Activated T-cell treated with anti-CD3 and anti-CD28 coated beads for 4 hours (primary cell): ENCODE data around the gene CCT3.
A peak's percentile ranks its signal among the peaks of the same experiment; 100 is the strongest.
"Not testable (repeated sequence)": the region's sequence is repeated elsewhere in the genome, so short reads cannot be mapped to it uniquely, and the experiment has no call there.

ENCODE experiments used
- DNase-seq: peaks from one replicate; pipeline ENCODE4 v3.0.0-alpha.2; 2020

CCT3 gene

DNA sequence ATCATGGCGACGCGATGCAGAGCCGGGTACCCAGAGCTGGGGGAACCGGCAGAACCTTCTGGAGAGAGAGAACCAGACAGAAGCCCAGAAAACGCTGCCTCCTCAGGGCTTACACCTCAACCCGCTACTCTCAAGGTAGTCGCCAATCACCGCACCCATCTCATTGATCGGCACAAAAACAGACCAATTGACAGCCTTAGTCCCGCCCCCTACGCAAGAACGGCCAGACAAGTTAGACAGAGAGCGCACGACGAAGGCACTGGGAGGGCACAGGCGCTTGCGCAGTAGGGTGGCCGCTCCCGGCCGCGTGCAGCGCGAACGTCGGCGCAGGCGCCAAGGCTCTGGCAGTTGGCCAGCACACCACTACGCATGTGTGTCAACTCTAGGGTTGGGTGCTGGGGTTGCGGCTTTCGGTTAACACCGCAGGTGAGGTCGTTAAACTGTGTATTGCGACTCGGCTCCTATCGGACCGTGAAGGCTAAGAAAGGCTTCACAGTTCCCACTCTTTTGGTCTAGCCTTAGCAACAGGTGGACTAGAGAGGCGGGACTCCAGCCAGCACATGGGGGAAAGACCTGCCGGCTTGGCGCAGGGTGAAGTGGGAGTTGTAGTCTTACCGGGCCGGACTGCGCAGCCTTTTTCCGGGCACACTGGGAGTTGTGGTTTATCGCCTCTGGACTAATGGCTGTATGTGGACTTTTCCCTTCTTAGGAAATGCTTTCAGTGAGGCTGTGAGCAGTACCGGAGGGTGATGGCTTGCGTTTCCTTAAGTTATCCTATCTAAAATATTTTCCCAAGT, at the start of gene CCT3, which contains the start of gene TSACC:
CCT3 (minus strand) TSS at position 113 of the 797 bp plus-strand sequence; CDS start at position 5, 108 bp downstream.
TSACC (plus strand) TSS at position 347 of the 797 bp plus-strand sequence. CDS start 1,232 bp downstream, outside the sequence.
- peak; percentile 99 for DNase-seq

- no peak for DNase-seq
Observed at GRCh38 chr1:156387870-156388173, 49.7 kb upstream of the CCT3 start.

- DNase-seq = no peak
Observed at GRCh38 chr1:156386949-156387869, 49.1 kb upstream of the CCT3 start.

- DNase-seq = no peak
Observed at GRCh38 chr1:156386134-156386901, 48.2 kb upstream of the CCT3 start.

DNA sequence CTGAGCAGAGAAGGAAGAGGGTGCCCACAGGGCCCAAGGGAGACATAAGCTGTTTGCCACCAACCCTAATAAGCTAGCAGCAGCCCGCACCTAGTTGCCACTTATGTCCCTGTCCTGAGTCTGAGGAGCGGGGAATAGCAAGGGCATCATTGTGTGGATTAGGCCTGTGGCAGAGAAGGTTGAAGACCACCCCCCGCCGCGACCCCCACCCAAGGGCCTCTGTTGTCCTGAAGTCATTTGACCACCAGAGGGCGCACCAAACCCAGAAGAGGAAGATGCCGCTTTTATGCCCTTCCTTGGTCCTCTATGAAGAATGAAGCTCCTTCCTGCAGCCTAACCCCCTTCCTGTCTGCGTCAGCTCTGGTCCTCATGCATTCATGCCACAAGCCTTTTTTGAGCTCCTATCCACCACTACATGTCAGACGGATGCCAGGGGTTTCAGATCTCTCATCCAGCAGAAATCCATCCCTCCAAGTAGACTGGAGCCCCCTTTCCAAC, 47.5 kb upstream of the CCT3 start:
- peak; percentile 75 for DNase-seq

DNA sequence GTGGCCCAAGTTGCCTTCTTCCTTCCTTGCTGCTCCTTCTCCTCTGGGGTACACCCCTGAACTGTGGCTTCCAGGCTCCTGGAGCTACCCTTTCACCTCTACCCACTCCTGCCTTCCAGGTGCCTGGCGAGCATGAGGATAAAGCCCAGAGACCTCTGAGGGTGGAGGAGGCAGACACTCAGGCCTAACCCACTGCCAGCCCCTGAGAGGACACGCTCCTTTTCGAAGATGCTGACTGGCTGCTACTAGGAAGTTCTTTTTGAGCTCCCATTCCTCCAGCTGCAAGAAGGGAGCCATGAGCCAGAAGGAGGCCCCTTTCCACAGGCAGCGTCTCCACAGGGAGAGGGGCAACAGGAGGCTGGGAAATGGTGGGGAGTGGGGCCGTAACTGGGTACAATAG, 46.6 kb upstream of the CCT3 start:
- DNase-seq = no peak

DNA sequence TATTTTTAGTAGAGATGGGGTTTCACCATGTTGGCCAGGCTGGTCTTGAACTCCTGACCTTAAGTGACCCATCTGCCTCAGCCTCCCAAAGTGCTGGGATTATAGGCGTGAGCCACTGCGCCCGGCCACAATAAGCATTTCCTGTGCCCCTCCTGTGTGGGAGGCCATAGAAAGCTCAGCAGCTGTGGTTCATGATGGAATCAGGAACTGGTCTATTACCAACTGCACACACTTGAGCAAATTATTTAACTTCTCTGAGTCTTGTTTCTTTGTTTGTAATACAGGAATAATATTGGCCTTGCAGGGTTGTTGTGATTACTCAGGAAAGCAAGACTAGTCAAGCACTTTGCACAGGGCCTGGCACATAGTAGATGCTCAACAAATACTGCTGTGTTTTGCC, 45.9 kb upstream of the CCT3 start:
- DNase-seq = no peak

DNA sequence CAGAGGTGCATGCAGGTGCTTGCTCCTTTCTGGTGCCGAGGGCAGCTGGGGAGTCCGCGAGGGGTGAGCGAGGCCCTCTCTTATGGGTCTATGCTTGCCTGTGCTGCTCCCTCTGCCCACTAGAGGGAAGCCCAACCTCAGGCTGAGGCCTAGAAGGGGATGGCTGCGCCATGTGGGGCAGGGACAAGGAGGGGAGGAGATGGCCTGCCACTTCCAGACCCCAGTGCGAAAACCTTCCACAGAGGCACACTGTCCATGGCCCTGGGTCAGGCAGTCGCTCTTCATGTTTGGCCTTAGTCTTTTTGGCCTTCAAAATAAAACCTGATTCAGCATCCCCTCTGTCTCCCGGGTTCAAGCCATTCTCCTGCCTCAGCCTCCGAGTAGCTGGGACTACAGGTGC, 44.9 kb upstream of the CCT3 start:
- DNase-seq = peak; percentile 34

- no peak for DNase-seq
Observed at GRCh38 chr1:156382561-156382960, 44.5 kb upstream of the CCT3 start.

DNA sequence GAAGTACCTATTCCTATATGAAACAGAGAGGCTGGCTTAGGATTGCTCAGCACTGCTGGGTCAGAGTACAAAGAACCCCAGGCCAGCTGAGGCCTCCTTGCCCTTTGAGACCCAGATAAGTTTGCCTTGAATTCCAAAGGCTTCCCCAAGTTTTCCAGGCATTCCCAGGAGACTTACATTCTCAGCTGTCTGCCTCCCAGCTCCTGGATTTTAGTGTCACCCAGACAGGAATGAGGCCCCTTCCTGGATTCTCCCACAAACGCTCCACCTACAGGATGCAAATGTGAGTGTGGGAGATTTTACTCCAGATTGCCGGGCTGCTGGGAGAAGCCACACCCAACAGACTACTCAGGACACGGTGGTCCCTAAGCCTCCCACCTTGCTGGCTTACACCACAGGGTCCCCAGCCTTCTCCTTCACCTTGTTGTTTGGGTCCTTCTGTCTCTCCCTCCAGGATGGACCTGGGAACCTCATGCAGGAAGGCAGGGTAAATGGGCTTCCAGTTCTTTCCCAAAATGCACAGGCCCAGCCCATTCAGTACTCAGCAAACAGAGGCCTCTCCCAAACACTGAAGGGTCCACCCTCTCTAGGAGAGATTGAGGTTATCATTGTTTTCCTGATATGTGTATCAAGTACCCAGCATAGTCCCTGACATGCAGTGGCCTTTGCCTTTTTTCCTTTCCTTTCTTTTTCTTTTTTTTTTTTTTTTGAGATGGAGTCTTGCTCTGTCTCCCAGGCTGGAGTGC, 41.5 kb upstream of the CCT3 start:
- no peak for DNase-seq

GRCh38 chr1:156378557-156378956, 40.5 kb upstream of the CCT3 start:
- no peak for DNase-seq

- no peak for DNase-seq
Observed at GRCh38 chr1:156376958-156377919, 39.1 kb upstream of the CCT3 start.

GRCh38 chr1:156376146-156376545, 38.1 kb upstream of the CCT3 start:
- no peak for DNase-seq

GRCh38 chr1:156373546-156373945, 35.5 kb upstream of the CCT3 start:
- no peak for DNase-seq

GRCh38 chr1:156372876-156373275, 34.8 kb upstream of the CCT3 start:
- no peak for DNase-seq

- no peak for DNase-seq
Observed at GRCh38 chr1:156372265-156372586, 34.1 kb upstream of the CCT3 start.

GRCh38 chr1:156371553-156372264, 33.6 kb upstream of the CCT3 start:
- DNase-seq = no peak

GRCh38 chr1:156369685-156370286, 31.7 kb upstream of the CCT3 start:
- DNase-seq = not testable (repeated sequence)

GRCh38 chr1:156368889-156369684, 31.0 kb upstream of the CCT3 start, which contains the start of gene RHBG:
Gene RHBG (plus strand): TSS chr1:156369211. CDS start chr1:156369250, 39 bp downstream.
- DNase-seq = no peak
